Measurements from ENCODE around the gene PIK3CD.
"Not testable (repeated sequence)": the region's sequence is repeated elsewhere in the genome, so short reads cannot be mapped to it uniquely, and the experiment has no call there.

The PIK3CD gene

DNA sequence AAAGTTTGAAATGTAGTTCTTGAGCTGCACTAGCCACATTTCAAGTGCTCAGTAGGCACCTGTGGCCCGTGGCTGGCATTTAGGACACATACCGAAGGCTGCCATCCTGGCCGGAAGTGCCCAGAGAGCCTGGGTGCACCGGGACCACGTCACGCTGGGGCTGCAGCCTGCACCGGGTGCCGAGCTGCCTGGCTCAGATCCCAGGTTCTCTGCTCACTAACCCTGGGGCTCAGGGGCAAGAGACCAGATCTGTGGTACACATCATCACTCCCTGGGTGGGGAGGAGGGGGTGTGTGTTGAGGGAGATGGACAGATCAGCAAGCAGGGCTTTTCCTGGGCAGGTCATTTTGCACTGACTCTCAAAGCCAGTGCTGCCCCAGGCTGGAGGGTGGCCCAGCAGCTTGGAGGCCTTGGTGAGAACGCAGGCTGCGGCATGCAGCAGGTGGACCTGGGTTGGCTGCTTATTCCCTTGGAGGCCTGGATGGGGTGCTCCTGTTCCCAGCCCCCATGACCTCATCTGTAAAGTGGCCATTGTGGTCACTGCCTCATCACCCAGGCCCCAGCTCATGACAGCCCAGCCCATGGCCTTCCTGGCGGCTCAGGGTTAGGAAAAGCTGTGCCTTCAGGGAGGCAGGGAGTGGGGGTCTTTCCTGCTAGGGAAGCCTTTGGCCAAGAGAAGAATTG, 39.2 kb upstream of the PIK3CD start:
- CTCF ChIA-PET: no interaction called here
- H3K36me3 Mint-ChIP-seq: peaks cover 3% of the 10 kb centered on the region
- H3K4me3 Mint-ChIP-seq: no peak overlapping the region
- no peak overlapping the region for H3K27ac Mint-ChIP-seq
- no peaks in the 10 kb centered on the region for H3K9me3 Mint-ChIP-seq
- no peaks in the 10 kb centered on the region for H3K4me1 Mint-ChIP-seq
- no peaks in the 10 kb centered on the region for H3K27me3 Mint-ChIP-seq
- no peak for DNase-seq

DNA sequence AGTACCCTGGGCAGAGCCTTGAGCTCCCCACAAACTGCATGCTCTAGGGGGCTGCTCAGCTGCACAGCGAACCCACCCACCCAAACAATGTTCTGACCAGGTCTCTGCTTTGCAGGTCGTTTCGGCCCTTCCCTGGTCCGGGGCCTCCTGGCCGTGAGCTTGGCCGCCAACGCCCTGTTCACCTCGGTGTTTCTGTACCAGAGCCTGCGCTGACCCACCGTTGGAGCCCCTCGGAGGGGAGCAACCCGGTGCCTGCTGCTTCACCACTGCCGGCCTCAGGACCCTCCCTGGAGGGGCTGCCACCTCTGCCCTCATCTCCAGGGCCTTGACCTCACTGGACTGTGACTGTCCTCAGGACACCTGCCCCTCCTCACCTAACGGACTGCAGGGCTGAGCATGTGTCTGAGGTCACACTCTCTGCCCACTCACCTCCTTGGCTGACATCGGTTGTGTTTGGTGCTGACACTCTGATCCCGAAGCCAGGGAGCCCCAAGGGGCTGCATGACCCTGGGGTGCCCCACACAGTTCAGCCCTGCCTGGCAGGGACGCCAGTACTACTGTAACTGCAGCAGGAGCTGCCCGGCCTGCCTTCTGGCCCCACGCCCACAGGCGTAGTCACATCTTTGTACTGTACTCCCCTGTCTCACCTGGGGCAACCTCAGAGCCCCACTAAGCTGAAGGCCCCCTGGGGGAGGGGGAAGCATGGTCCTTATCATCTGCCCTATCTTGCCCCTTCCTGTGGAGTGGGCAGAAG, 38.5 kb upstream of the PIK3CD start:
- peaks cover 3% of the 10 kb centered on the region for H3K36me3 Mint-ChIP-seq
- DNase-seq: no peak
- H3K27me3 Mint-ChIP-seq: no peaks in the 10 kb centered on the region
- no peak overlapping the region for H3K27ac Mint-ChIP-seq
- CTCF ChIA-PET: no interaction called here
- no peaks in the 10 kb centered on the region for H3K9me3 Mint-ChIP-seq
- H3K4me1 Mint-ChIP-seq: no peaks in the 10 kb centered on the region
- no peak overlapping the region for H3K4me3 Mint-ChIP-seq

DNA sequence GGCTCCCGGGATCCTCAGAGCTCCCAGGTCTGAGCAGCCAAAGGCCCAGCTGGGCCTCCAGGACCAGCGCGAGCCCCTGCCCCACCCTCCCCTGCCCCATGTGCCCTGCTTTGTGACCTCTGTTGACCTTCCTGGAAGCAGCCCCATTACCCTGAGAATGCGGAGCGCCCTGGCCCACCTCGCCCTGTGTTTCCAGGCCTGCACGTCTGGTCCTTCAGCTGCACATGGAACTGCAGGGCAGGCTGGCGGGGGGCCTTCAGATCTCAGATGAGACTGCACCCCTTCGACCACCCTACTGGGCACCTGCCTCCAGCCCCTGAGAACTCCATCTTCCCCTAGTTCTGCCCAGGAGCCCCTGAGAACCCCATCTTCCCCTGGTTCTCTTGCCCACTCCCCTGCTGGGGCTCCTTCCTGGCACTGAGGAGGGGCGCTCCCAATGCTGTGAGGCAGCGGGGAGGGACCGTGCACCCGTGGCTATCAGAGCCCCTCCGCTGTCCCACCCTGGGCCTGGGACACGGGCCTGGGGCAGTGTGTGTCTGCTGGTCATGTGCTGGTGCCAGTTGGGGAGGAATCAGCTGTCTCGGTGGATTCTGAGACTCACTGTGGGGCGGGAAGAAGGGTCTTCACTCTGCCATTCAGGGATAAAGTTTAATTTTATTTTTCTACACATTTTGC, 37.8 kb upstream of the PIK3CD start:
- Mint-ChIP-seq H3K4me3 (no peak overlapping the region), H3K4me1 (no peaks in the 10 kb centered on the region), H3K27ac (no peak overlapping the region), H3K27me3 (peaks cover 5% of the 10 kb centered on the region), H3K9me3 (no peaks in the 10 kb centered on the region), H3K36me3 (peaks cover 3% of the 10 kb centered on the region)
- CTCF ChIA-PET: no interaction called here
- no peak for DNase-seq

DNA sequence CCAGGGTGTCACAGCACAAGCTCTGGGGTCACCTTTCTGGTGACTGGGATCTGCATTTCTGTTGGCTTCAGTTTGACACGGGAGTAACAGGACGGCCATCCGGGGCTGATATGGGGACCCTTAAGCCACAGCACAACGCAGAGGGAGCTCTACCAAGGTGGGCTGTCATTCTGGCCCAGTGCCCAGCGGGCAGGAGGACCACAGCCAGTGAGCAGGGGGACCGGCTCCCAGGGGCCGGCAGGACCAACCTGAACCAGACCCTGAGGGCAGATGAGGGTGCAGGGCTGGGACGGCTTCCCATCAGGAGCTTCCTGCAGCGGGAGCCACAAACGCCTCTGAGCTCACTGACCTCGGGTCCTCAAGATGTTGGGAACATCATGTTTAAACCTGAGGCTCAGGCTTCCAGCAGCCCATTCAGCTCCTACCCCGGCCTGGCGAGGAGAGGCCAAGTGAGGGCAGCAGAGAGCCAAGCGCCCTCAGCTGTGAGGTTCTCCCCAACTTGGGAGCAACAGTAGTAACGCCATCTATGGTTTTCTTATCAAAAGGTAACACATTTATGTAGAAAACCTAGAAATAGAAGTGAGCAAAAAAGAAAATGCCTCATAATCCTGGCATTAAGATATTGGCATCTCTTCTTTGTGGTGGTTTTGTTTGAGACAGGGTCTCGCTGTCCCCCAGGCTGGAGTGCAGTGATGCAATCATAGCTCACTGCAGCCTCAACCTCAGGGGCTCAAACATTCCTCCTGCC, 36.0 kb upstream of the PIK3CD start:
- H3K36me3 Mint-ChIP-seq: peaks cover 3% of the 10 kb centered on the region
- H3K9me3 Mint-ChIP-seq: no peaks in the 10 kb centered on the region
- H3K27me3 Mint-ChIP-seq: peaks cover 17% of the 10 kb centered on the region
- CTCF ChIA-PET: interaction anchor here (0.5 to 3.5 kb wide), 21 partner anchors 12 to 438 kb away, joined by 3 to 17 read pairs (median 3); partner anchors contain the start of gene TMEM201
- H3K4me1 Mint-ChIP-seq: no peaks in the 10 kb centered on the region
- H3K27ac Mint-ChIP-seq: no peak overlapping the region
- H3K4me3 Mint-ChIP-seq: no peak overlapping the region
- DNase-seq: peak; percentile 79

DNA sequence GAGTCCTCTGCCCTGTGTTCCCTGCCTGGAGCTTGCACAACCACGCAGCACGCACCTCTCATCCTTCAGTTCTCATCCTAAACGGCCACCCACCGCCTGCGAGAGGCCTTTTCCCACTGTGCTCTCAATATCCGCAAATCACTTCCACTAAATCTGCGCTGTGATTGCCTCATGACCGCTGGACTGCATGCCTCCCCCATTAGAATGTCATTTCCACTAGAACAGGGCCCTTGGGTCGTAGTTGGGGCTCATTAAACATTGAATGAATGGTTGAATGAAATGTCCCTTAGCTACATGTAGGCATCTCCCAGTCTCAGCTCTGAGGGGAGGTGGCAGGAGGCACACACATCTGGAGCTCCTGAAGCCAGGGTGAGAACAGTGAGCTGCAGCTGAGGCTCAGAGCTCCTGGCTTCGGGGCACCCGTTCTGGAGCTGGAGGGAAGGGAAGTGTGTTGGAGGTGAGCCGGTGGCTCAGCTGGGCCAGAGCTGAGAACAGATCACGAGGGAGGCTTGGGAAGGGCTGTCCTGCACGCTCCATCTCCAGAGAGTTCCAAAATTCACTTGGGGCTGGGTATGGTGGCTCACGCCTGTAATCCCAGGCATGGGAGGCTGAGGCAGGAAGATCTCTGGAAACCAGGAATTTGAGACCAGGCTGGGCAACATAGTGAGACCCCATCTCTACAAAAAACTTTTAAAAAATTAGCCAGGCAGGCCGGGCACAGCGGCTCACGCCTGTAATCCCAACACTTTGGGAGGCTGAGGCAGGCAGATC, 32.4 kb upstream of the PIK3CD start:
- DNase-seq: no peak
- CTCF ChIA-PET: no interaction called here
- Mint-ChIP-seq H3K27me3 (peaks cover 42% of the 10 kb centered on the region), H3K4me3 (no peak overlapping the region), H3K27ac (no peak overlapping the region), H3K36me3 (no peaks in the 10 kb centered on the region), H3K4me1 (peaks cover 2% of the 10 kb centered on the region), H3K9me3 (no peaks in the 10 kb centered on the region)

DNA sequence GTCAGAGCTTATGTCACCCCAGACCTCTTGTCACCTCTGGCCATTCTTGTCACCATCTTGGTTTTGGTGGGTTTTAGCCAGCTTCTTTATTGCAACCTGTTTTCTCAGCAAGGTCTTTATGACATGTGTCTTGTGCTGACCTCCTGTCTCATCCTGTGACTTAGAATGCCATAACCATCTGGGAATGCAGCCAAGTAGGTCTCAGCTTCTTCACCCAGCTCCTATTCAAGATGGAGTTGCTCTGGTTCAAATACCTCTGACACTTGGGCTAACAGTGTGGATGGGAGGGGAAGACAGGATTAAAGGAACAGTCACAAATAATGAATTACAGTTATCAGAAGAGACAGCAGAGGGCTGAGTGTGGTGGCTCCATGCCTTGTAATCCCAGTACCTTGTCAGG, 30.5 kb upstream of the PIK3CD start:
- H3K9me3 Mint-ChIP-seq: no peaks in the 10 kb centered on the region
- DNase-seq: no peak
- peaks cover 58% of the 10 kb centered on the region for H3K27me3 Mint-ChIP-seq
- H3K27ac Mint-ChIP-seq: no peak overlapping the region
- CTCF ChIA-PET: no interaction called here
- H3K36me3 Mint-ChIP-seq: no peaks in the 10 kb centered on the region
- H3K4me1 Mint-ChIP-seq: peaks cover 12% of the 10 kb centered on the region
- H3K4me3 Mint-ChIP-seq: no peak overlapping the region

DNA sequence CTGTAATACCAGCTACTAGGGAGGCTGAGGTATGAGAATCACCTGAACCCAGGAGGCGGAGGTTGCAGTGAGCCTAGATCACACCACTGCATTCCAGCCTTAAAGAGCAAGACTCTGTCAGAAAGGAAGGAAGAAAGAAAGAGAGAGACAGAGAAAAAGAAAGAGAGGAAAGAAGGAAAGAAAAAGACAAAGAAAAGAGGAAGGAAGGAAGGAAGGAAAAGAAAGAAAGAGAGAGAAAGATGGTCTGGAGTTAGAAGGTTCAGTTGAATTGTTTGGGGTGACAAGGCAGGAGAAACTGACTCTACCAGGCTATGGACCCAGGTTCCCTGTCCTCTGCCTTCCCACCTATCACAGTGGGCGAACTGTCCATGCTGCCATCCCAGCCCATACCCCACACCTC, 27.4 kb upstream of the PIK3CD start:
- Mint-ChIP-seq H3K9me3 (no peaks in the 10 kb centered on the region), H3K36me3 (no peaks in the 10 kb centered on the region), H3K27me3 (peaks cover 50% of the 10 kb centered on the region), H3K27ac (no peak overlapping the region), H3K4me3 (no peak overlapping the region), H3K4me1 (peaks cover 38% of the 10 kb centered on the region)
- CTCF ChIA-PET: interaction anchor here (0.6 kb wide), 1 partner anchor 325 kb away, joined by 3 read pairs; no protein-coding TSS in a partner anchor
- DNase-seq: no peak

DNA sequence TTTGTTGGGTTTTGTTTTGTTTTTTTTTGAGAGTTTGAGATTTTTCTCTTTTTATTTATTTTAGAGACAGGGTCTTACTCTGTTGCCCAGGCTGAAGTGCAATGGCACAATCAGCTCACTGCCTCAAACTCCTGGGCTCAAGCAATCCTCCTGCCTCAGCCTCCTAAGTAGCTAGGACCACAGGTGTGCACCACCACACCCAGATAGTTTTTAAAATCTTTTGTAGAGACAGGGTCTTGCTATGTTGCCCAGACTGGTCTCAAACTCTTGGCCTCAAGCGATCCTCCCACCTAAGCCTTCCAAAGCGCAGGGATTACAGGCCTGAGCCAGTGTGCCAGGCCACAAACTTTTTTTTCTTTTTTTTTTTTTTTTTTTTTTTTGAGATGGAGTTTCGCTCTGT, 26.5 kb upstream of the PIK3CD start:
- H3K27ac Mint-ChIP-seq: not testable (repeated sequence)
- H3K4me1 Mint-ChIP-seq: peaks cover 38% of the 10 kb centered on the region

DNA sequence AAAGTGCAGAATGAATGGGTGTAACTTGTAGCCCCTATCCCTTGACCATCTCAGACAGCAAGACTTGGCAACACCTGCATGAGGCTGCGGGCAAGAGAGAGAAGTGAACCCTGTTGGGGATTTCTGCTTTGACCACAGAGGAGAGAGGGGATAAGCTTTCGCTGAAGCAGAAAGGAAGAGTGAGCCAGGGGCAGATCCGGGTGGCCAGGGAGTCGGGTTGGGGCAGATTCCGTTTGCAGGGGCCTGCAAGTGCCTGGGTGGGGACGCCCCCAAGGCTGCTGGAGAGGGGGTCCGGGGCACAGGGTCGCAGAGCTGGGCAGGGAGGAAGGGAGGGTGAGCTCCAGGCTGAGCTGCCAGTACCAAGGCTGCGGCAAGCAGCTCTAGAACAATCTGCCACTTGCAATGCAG, 25.3 kb upstream of the PIK3CD start:
- CTCF ChIA-PET: interaction anchor here (0.8 to 5.0 kb wide), 23 partner anchors 10 to 247 kb away, joined by 3 to 87 read pairs (median 6); partner anchors contain the start of gene PIK3CD
- H3K27ac Mint-ChIP-seq: peak overlapping the region; percentile 69
- peak; percentile 42 for DNase-seq

More for the DNA sequence above, 26.5 kb upstream of the PIK3CD start:
- CTCF ChIA-PET: interaction anchor here (1.4 kb wide), 1 partner anchor 238 kb away, joined by 3 read pairs; no protein-coding TSS in a partner anchor
- not testable (repeated sequence) for DNase-seq, H3K4me3 Mint-ChIP-seq, H3K36me3 Mint-ChIP-seq, H3K9me3 Mint-ChIP-seq
- peaks cover 44% of the 10 kb centered on the region for H3K27me3 Mint-ChIP-seq

DNA sequence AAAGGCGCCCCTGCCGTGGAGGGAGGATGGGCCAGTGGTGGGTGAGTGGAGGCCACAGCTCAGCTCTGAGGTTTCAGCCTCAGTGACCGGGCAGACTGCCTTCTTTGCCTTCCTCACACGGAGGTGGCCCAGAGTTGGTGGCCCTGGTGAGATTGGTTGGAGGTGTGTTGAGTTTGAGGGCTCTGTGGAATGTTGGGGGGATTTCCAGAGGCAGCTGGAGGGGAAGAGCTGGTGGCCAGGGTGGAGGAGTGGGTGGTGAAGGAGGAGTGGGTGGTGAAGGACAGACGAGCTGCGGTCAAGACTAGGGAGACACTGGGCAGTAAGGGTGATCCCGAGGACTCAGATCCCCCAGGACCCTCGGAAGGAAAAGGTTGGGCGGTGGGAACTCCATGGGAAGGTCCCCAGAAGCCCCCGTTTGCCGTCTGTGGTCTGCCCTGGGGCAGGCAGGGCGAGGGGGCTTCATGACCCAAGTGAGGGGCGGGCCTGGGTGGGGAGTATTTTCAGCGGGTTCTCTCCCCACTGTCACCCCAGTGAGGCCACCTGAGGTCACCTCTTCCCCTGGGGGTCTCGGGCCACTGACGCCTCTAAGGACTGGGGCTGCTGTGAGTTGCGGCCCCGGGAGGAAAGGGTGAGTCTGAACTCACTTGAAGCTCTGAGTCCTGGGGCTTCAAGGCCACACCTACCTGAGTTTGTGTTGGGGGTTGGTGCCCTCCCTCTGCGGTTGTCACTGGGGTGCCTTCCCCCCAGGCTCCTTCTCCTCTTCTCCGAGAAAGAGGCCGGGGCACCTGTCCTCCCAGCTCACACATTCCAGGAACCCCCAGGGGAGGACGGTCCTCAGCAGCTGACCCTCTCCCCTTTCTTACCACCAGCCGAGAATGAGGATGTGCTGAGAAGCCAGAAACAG, 22.7 kb upstream of the PIK3CD start:
- Mint-ChIP-seq H3K27ac (peak overlapping the region; percentile 93), H3K27me3 (peaks cover 19% of the 10 kb centered on the region), H3K4me1 (peaks cover 72% of the 10 kb centered on the region), H3K36me3 (peaks cover 32% of the 10 kb centered on the region), H3K4me3 (peak overlapping the region; percentile 87), H3K9me3 (no peaks in the 10 kb centered on the region)
- DNase-seq: peak; percentile 86
- CTCF ChIA-PET: interaction anchor here (0.6 to 5.0 kb wide), 16 partner anchors 13 to 240 kb away, joined by 3 to 87 read pairs (median 7); partner anchors contain the start of gene PIK3CD

More for the DNA sequence above, 25.3 kb upstream of the PIK3CD start:
- Mint-ChIP-seq H3K4me1 (peaks cover 47% of the 10 kb centered on the region), H3K36me3 (peaks cover 13% of the 10 kb centered on the region), H3K9me3 (no peaks in the 10 kb centered on the region), H3K4me3 (peak overlapping the region; percentile 87), H3K27me3 (peaks cover 35% of the 10 kb centered on the region)

DNA sequence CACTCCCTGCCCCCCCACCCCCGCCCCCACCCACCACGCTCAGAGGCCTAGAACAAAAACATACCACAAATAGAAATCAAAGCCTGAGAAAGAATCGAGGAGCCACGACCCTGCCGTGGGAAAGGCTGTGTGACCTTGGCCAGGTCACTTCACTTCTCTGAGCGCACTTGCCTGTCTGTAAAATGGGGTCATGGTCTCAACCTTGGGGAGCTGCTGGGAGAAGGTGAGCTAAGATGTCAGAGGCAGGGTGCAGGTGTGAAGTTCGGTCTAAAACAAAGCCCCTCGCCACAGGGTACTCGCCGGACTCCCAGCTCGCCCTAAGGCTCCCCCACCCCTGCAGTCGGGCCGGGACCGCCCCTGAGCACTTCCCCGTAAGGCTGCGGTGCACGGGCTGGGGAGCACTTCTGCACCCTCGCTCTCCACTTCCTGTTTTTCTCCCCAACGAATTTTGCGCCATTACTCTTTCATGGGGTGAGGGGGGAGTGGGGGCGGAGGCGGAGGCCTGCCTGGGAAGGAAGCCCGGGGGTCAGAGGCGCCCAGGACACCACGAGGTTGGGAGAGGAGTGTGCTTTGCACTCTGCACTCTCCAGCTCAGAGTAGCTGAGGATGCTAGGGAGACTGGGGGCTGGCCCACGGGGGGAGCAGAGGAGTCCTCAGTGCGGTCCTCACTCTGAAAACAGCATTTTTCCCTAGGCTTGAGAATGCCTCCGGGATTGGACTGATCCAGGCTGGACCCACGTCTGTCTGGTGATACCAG, 21.9 kb upstream of the PIK3CD start:
- Mint-ChIP-seq H3K27ac (peak overlapping the region; percentile 93), H3K36me3 (peaks cover 39% of the 10 kb centered on the region), H3K27me3 (peaks cover 11% of the 10 kb centered on the region), H3K9me3 (no peaks in the 10 kb centered on the region), H3K4me1 (peaks cover 74% of the 10 kb centered on the region), H3K4me3 (peak overlapping the region; percentile 87)
- CTCF ChIA-PET: interaction anchor here (0.6 to 5.0 kb wide), 9 partner anchors 14 to 184 kb away, joined by 3 to 87 read pairs (median 17); partner anchors contain the start of gene PIK3CD
- DNase-seq: peak; percentile 90

Data from activated naive CD4-positive, alpha-beta T cell treated with anti-CD3 and anti-CD28 coated beads, Interleukin-2, amount 10 ng/mL, durations not matched to agents 7 days and 5 days (primary cell).